ENCODE data around the gene EYS.

EYS gene

GRCh38 chr6:64325093-64325492 lies 1381.9 kb downstream of the EYS start:
- DNase-seq (ENCODE audit: low read depth in 2 of 2) = no peak

DNA sequence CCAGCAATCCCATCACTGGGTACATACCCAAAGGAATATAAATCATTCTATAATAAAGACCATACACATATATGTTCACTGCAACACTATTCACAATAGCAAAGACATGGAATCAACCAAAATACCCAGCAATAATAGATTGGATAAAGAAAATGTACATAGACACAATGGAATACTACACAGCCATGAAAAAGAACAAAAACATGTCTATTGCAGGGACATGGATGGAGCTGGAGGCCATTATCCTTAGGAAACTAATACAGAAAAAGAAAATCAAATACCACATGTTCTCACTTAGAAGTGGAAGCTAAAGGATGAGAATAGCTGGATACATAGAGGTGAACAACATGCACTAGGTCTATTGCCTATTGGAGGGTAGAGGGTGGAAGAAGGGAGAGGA lies 1396.8 kb downstream of the EYS start:
- no peak for DNase-seq (ENCODE audit: low read depth in 2 of 2)

DNA sequence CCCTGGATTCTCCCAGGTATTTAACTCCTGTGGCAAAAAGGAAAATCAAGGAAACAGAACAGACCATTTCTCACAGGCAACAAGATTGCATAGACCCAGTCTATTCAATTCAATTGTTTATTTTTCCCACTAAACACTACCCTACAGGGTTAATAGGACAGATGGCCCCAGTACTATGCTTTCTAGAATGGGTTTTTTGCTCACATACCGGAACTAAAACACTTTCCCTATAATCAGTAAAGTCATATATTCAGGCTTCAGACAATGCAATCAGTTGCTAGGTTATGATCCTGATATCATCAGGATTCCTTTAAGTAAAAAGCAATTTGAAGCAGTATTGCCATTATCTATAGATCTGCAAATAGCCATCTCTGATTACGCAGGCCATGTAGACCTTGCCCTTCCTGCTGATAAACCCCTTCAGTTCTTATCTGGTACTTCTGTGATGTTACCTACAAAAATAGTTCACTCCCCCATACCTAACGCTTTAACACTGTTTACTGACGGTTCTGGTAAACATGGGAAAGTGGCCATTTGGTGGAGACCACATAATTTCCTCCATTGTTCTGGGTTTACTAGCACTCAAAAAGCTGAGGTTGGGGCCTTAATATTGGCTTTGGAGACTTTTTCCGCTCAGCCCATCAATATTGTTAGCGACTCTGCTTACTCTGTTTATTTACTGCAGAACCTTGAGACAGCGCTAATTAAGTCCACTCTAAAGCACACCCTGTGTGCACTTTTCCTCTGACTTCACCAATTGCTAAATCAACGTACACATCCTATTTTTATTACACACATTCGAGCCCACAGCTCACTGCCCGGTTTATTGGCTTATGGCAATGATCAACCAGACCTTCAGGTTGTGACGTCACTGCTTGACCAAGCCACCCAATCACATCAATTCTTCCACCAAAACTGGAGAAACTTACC lies 1405.5 kb downstream of the EYS start:
- DNase-seq (ENCODE audit: low read depth in 2 of 2) = no peak

GRCh38 chr6:64299176-64299575 lies 1407.8 kb downstream of the EYS start:
- DNase-seq (ENCODE audit: low read depth in 2 of 2) = no peak

DNA sequence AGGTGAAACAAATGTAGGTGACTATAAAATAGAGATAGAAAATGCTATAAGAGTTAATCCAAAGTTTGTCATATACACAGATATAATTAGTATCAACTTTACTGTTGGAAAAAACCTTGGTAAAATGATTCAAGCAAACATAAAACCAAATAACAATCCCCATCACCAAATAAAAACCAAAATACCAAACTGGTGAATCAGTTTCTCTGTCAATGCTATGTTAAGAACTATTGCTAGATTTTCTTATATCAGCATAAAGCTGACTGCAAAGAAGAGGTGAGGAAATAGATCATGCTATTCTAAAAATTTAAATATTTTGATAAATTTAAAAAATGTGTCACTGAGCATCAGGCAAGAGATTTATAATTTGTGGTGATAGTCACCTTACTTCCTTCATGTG lies 1413.0 kb downstream of the EYS start:
- DNase-seq (ENCODE audit: low read depth in 2 of 2) = no peak

GRCh38 chr6:64293298-64293697 lies 1413.7 kb downstream of the EYS start:
- no peak for DNase-seq (ENCODE audit: low read depth in 2 of 2)

DNA sequence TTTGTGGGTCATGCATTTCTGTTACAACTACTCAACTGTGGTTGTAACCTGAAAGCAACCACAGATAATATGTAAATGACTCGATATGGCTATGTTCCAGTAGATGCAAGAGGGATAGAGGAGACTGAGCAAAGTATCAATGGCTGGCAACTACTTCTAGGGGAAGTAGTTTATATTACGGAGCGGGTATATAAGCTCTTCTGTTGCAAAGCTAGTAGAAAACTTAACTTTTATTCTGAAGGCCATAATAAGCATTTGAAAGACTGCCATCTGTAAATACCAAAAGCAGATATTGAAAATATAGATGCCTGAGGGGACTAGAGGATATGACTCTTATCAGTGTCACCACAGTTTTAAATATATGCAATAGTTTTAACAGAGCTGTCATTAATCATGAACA lies 1416.2 kb downstream of the EYS start:
- DNase-seq (ENCODE audit: low read depth in 2 of 2) = no peak

DNA sequence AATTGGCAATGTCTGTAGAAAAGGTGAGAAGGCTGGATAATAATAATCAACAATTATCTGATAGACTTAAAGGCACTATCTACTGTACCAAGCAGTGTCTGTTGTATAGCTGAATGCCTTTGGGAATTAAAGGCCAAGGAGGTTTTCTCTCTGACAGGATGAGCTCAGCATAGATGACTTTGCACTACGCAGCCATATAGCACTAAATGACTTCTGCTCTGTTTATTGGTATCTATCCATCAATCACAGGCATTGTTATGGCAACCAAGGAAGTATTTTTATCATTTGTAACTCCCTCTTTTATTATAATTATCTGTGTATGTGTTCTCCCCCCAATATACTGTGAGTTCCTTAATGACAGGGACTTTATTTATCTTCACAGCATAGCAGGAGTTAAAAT lies 1417.1 kb downstream of the EYS start:
- DNase-seq (ENCODE audit: low read depth in 2 of 2) = no peak

GRCh38 chr6:64288351-64288750 lies 1418.7 kb downstream of the EYS start:
- no peak for DNase-seq (ENCODE audit: low read depth in 2 of 2)

DNA sequence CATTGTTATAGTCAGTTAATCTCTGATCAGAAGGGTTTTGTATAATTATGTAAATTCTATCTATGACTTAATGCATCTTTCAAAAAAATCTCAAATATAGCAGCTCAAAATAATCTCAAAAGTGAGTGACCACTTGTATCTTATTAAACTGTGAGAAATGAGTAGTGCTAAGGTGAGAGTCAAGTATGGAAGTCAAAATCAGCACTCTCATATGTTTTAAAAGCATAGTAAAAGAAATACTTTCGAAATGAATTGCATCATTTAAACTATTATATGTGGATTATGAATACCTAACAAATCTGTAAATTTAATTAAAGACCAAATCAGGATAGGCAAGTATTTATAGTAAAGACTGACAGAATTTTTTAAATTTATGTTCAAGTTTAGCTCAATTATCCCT lies 1425.9 kb downstream of the EYS start:
- no peak for DNase-seq (ENCODE audit: low read depth in 2 of 2)

- DNase-seq (ENCODE audit: low read depth in 2 of 2) = no peak
Measured at GRCh38 chr6:64280569-64280968, 1426.5 kb downstream of the EYS start.

- no peak for DNase-seq (ENCODE audit: low read depth in 2 of 2)
Measured at GRCh38 chr6:64270083-64270482, 1436.9 kb downstream of the EYS start.

GRCh38 chr6:64266351-64266821 lies 1440.6 kb downstream of the EYS start:
- DNase-seq (ENCODE audit: low read depth in 2 of 2) = no peak

DNA sequence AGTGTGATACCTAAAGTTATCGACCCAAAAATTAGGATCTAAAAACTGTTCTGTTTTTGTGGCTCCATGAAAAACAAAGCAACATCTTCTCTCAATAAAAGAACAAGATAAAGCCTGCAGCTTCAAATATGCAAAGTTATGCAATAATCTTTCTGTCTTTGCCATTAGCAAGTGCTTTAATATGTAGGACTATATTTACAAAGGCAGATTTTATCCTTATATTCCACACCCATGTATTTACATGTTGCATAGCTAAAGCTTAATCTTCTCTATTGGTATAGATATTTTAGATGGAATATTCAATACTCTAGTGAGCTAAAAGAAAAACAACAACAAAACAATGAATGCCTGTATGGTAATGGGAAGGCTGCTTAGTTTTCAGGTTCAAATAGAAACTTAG lies 1443.2 kb downstream of the EYS start:
- DNase-seq (ENCODE audit: low read depth in 2 of 2) = no peak

DNA sequence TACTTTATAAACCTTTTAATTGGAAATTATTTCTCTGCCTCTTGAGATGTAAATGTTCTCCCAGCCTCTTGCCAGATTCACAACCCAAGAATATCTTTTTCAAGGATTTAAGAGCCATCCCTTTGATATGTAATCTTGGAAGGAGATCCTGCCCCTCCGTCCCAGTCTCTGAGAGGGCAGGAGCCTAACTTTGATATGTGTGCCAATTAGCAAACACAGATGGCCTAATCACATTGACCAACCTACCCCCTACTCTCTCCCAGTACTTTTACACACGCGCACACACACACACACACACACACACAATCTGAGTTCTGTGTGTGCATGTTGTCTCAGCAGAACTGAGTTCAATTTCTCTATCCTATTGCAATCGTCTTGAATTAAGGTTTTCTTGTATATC lies 1447.7 kb downstream of the EYS start:
- DNase-seq (ENCODE audit: low read depth in 2 of 2) = no peak

DNA sequence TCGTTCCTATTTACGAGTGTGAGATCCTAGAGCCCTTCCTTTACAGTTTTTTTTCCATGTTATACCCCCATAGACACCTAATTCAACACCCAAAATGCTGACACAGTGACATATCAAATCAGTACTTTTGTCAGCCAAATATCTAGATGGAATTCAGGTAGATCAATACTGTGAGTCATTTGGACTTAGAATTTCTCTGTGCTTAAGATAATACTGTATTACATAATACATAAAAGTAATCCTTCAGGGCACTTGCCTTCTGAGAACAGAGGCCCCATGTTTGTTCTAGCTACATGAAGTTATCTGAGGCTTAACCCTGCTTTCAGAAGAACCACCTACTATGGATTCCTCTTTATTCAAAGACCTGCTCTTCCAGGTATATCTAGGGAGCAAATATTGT lies 1448.3 kb downstream of the EYS start:
- no peak for DNase-seq (ENCODE audit: low read depth in 2 of 2)

DNA sequence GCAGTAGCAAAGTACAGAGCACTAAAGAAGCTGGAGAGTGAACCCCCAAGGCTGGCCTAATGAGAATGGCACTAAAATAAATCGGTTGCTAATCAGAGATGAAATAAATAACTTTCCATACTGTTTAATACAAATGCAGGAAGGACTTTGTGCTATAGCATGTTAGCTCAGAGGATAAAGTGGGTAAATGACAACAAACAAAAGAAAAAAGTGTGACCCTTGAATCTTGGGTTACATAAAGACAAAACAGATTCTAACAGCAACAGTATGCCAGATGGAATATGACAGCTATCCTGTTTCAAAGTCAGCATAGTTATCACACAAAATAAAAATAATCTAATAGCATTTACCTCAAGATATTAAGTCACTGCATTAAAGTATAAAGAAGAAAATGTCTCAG lies 1448.7 kb downstream of the EYS start:
- DNase-seq (ENCODE audit: low read depth in 2 of 2) = no peak

DNA sequence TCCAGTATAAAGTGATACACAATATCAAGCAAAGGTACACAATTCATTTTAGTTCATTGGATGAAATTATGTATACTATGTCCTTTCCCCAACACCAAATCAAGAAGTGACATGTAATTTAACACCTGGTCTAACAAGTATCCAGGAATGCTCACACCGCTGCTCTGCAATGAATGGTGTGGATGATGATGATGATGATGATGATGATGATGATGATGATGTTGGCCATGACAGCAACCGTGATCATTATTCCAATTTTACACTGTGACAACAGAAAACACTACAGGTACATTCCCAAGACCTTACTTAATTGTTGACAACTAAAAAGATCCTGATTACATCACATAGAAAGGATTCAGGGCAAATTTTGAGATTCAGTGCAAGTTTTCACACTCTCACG lies 1449.4 kb downstream of the EYS start:
- no peak for DNase-seq (ENCODE audit: low read depth in 2 of 2)

DNA sequence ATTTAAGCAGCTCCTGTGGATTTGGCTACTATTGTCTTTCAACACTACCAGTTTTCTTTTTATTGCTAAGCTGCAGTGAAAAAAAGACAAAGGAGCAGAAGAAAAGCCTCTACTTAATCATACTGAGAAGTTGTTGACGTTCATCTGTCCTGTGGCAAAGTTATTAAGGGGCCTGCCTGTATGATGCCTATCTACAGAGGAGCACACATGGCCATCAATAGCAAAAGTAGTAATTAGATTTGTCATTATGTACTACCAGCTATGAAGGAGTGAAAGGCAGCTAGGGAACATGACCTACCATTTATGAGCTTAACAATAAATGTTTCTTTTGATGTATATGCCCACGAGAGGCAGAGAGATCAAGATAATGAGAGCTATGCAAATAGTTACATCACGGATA lies 1450.5 kb downstream of the EYS start:
- no peak for DNase-seq (ENCODE audit: low read depth in 2 of 2)

GRCh38 chr6:64255000-64255399 lies 1452.0 kb downstream of the EYS start:
- DNase-seq (ENCODE audit: low read depth in 2 of 2) = no peak

DNA sequence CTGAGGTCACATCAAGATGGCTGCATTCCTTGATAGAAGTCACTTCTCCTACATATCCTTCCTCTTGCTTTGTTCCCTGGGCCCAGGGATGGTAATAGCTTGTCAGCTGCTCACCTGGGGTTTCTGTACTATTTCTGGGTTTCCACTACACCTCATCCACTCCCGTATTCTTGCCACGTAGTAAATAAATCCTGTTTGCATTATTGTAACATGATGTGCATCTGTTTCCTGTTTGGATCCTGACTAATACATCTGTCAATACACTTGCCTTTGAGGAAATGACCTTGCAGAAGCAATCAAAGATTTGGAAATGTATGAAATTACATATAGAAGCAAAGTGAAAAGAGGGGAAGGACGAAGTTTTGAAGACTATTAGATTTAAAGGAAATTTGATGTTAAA lies 1452.5 kb downstream of the EYS start:
- DNase-seq (ENCODE audit: low read depth in 2 of 2) = no peak

DNA sequence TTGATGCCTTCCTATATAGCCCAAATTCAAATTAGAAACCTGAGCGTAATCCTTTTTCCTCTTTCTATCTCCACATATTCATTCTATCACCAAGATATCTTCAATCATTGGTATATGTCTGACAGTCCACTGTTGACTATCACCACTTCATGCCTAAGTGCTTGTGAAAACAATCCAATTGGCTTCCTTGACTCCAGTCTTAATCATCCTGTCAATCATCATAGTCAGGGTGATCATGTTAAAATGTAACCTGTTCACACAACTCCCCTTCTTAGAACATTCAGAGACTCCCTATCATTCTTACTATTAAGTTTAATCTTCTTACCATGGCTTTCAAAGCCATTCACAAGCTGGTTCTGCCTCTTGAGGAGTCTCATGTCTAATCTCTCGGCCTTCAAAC lies 1454.8 kb downstream of the EYS start:
- DNase-seq (ENCODE audit: low read depth in 2 of 2) = no peak

- no peak for DNase-seq (ENCODE audit: low read depth in 2 of 2)
Measured at GRCh38 chr6:64250126-64250525, 1456.9 kb downstream of the EYS start.

GRCh38 chr6:64249115-64249514 lies 1457.9 kb downstream of the EYS start:
- no peak for DNase-seq (ENCODE audit: low read depth in 2 of 2)
